Measurements from ENCODE around the gene LCN1.
"Not testable (repeated sequence)": the region's sequence is repeated elsewhere in the genome, so short reads cannot be mapped to it uniquely, and the experiment has no call there.

Gene LCN1

GRCh38 chr9:135524130-135524861 lies 3.1 kb downstream of the LCN1 start:
- no peak for DNase-seq

- DNase-seq = no peak
Measured at GRCh38 chr9:135525241-135526088, 4.2 kb downstream of the LCN1 start.

GRCh38 chr9:135526089-135526729 lies 5.0 kb downstream of the LCN1 start:
- no peak for DNase-seq

GRCh38 chr9:135526730-135527571 lies 5.7 kb downstream of the LCN1 start:
- no peak for DNase-seq

- not testable (repeated sequence) for DNase-seq
Measured at GRCh38 chr9:135528842-135529435, 7.7 kb downstream of the LCN1 start.

- no peak for DNase-seq
Measured at GRCh38 chr9:135530146-135530545, 8.9 kb downstream of the LCN1 start.

GRCh38 chr9:135531096-135531495 lies 9.9 kb downstream of the LCN1 start:
- DNase-seq = no peak

GRCh38 chr9:135533113-135533512 lies 11.9 kb downstream of the LCN1 start:
- no peak for DNase-seq

GRCh38 chr9:135533674-135534073 lies 12.4 kb downstream of the LCN1 start:
- DNase-seq = no peak

GRCh38 chr9:135534192-135534711 lies 13.0 kb downstream of the LCN1 start:
- DNase-seq = not testable (repeated sequence)

GRCh38 chr9:135534826-135535225 lies 13.6 kb downstream of the LCN1 start:
- not testable (repeated sequence) for DNase-seq

GRCh38 chr9:135535631-135536030 lies 14.4 kb downstream of the LCN1 start:
- DNase-seq = not testable (repeated sequence)

GRCh38 chr9:135536216-135536615 lies 15.0 kb downstream of the LCN1 start:
- no peak for DNase-seq

GRCh38 chr9:135543262-135543894 lies 22.1 kb downstream of the LCN1 start:
- not testable (repeated sequence) for DNase-seq

- DNase-seq = no peak
Measured at GRCh38 chr9:135544981-135545635, 23.9 kb downstream of the LCN1 start.

- DNase-seq = not testable (repeated sequence)
Measured at GRCh38 chr9:135545646-135546176, 24.5 kb downstream of the LCN1 start, which contains the start of gene OBP2A. OBP2A (plus strand) TSS chr9:135546126; CDS start chr9:135546181, 55 bp downstream.

GRCh38 chr9:135546792-135547617 lies 25.8 kb downstream of the LCN1 start:
- DNase-seq = not testable (repeated sequence)

GRCh38 chr9:135547756-135548736 lies 26.8 kb downstream of the LCN1 start:
- DNase-seq = no peak
